Stimulated activated CD8-positive, alpha-beta memory T cell treated with anti-CD3 and anti-CD28 coated beads, Interleukin-7, amount 100 ng/mL, for 1 hour (primary cell): ENCODE measurements around the gene LPP.

Experiments
- DNase-seq, 2 donors: peaks; one replicate each; pipeline ENCODE4 v3.0.0-alpha.2; 2020; ENCODE audit warnings: low read depth in 2 of 2

Gene LPP

DNA sequence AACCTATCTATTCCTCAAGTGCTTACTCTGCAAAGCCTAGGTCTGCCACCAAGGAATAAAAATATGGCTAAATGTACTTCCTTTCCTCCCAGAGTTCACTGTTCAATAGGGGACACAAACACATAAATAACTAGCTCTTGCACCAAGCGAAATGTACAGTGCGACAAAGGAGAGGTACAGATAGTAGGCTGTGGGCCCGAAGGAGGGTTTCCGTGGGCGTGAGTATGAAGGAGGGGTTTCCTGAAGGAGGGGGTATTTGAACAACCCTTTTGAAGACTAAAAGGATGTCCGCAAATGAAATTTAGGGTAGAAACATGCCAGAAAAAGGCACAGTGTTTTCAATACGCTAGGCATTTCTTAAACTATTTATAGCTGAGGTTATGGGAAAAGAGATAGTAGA lies 207.9 kb downstream of the LPP start:
- DNase-seq, result no peak

DNA sequence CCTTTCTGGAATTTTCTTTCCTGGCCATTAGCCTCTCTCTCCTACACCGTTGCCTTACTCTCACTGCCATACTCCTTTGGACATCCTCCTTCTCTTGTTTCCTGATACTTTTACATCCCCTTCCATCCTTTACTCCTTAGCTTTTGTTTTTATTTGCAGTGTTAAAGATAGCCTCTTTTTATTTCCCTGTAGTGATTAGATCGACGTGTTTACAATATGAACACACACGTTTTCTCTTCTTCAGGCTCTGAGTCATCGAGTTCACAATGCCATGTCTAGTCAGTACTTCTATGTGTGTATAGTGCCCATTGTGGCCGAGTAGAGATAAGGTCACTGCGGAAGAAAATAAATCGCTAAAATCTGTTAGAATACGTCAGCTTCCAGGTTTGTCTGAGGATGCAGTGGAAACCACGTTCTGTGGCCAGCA lies 208.5 kb downstream of the LPP start:
- no peak for DNase-seq

DNA sequence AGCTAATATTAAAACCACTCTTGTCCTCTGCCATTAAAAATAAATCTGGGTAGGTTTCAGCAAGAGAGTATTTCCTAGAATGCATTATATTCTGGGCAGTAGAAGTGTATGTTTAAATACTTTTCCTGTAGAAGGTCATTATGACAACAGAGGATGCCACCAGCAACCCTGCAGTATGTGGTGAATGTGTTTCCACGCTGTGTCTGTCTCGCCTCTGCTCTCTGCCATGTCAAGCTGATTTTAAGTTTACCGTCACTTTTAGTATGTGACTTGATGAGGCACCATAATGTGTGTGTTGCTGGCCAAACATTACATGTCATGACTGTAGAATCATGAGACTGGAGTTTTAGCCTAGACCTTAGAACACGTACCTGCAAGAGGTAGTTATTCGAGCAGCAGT lies 211.2 kb downstream of the LPP start:
- DNase-seq, result no peak

DNA sequence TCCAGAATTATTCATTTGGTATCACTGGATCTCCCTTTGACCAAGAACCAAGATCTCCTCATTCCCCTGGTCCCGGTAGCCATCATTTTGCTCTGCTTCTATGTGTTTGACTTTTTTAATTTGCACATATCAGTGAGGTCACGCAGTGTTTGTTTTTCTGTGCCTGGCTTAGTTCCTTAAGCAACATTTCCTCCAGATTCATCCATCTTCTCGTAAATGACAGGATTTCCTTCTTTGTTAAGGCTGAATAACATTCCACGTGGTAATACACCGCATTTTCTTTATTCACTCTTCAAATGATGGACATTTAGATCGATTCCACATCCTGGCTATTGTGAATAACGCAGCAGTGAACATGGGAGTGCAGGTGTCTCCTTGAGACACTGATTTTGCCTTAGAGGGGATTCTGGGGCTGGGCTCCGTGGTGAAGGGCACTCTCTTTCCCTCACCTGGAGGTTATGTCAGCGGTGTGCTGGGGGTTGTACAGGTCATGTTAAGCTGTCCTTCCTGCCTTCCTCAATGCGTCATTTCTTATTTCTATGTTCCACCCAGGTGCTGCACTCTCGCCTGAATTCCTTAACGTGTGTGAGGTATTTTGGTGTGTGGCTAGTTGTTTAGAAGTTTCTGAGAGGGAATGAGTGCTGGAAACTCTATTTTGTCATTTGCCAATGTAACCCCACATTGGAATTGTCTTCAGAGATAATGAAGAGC lies 212.2 kb downstream of the LPP start:
- no peak for DNase-seq

DNA sequence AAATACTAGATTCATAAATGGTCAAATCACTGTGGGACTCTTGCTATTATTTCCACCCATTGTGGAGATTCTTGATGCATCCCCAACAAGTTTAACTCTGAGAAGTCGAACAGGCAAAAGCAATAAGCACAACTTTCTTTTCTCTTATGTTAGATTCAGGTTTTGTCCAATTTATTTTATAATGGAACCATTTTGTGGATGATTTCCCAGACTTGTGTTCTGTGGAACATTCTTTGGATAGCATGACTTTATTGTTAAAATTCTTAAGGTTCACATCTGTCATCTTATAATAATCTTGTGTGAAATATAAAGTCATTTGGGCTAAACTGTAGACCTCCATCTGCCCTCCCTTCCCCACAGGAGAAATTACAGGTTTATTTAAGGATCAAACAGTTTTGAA lies 213.7 kb downstream of the LPP start:
- DNase-seq, result no peak

DNA sequence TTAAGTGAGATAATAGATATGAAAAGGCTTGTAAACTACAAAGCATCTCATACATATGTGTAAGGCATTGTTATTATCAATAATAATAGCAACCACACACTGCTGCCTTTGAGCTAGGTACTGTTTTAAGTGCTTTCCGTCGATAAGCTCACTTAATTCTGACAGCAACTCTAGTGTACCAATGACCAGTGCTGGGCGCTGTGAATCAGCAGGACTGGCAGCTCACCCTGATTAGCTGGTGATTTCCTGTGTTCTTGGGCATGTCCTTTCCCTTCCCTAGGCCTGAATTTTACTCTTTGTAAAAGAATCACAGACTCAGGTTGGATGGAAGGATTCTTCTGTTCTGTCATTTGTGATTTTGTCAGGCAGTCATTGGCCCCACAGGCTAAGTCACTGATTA lies 215.6 kb downstream of the LPP start:
- no peak for DNase-seq

DNA sequence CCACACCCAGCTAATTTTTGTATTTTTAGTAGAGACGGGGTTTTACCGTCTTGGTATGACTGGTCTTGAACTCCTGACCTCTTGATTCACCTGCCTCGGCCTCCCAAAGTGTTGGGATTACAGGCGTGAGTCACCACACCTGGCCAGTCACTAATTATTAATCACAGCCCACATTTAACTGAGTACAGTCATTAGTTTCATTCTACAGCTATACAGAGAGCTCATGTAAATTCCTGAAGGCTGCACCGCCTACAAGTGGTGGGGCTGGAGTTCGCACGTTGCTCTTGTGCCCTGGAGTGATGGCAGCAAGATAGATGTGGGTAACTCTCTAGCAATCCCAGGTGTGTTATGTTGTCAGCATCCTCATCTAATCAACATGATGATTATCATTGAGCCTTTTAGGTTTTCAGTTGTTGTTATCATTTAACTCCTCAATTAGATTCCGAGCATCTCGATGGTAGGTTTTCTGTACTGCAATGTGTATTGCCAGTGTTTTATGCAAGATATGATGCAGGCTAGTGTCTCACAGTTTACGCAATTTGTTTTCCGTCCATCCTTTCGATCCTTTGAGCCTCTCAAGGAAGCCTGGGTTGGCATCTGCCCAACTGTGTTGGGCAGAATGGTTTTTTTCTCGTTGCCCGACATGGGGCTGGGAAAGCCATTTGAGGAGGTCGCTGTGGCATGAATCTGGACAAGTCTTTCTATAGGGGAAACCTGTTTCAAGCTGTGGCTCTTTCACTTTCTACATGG lies 216.3 kb downstream of the LPP start:
- no peak for DNase-seq

DNA sequence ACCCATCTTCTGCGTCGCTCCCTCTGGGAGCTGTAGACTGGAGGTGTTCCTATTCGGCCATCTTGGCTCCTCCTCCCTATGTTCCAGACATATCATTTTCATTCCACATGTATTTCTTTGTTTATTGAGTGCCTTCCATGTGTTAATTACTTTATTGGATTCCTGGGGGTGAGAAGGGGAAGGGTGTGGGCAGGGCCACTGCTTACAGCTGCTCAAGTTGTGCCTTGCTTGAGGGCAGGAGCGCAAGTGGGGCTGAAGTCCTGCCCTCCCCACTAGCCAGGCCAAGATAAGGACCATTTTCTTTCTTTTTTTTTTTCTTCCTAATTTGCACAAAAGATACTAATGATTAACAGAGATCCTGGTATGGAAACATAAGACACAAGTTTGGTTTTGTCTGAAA lies 224.8 kb downstream of the LPP start:
- DNase-seq, result no peak

DNA sequence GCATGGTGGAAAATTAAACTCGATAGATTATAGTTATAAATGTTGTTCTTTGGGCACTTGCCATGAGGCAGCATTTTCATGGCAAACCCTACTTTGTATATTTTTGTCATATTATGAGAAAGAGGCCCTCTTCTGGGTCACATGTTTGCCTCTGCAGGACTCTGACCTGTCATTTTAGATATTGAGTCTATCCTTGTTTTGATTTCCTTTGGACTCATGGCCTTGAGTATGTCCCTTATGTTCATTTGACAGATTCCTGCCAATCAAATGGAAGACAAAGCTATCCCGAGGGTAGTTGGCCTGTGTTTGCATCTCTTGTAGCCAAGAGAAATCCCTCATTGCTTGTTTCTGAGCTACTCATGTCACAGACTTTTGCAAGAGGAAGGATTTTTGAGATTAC lies 226.3 kb downstream of the LPP start:
- DNase-seq, result no peak

DNA sequence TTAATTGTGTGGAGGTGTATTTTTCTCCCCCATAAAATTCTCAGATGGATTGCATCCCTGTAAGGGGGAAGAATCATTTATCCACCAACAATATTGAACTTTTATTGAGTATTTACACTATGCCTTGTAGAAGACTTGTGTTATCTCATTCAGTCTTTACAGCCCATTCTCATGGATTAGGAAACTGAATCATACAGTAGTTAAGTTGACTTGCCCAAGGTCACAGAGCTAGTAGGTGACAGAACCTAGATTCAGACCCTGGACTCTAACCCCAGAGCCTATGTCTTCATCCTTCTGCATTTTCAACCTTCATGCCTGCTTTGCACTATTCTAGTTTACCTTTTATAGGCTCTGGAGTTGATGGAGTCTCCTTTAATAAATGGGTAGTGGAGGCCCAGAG lies 226.8 kb downstream of the LPP start:
- no peak for DNase-seq

DNA sequence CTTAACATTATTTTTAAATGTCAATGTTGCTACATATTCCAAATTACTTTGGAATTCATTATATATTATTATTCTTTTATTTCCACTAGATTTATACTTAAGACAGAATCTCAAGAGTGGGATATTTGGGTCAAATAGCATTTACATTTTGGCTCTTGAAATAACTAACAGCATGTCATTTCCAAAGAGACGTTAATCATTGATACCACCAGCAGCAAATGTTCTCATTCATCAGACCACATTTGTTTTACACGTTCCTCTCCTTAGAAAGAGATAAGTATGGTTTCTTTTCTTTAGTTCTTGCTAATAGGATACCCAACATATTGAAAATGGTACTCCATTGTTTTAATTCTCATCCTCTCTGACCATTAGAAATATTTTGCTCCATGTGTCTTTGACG lies 229.8 kb downstream of the LPP start:
- no peak for DNase-seq

DNA sequence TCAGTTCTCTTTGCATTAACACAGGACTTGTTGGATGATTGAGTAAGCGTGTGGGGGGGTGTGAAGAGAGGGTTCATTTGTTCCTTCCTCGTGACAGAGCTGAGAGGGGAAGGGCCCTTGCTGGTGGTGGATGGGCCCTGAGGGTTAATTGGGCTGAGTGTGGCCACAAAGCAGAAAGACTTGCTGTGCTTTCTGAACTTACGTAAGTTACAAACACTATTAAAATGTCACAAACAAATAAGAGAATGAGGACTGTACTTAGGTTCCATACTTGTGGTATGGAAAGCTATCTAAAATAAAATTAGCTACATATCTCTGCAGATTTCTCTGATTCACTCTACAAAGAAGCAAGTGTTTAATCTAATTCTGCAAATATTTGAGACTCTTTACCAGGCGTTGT lies 231.3 kb downstream of the LPP start:
- DNase-seq, result no peak

DNA sequence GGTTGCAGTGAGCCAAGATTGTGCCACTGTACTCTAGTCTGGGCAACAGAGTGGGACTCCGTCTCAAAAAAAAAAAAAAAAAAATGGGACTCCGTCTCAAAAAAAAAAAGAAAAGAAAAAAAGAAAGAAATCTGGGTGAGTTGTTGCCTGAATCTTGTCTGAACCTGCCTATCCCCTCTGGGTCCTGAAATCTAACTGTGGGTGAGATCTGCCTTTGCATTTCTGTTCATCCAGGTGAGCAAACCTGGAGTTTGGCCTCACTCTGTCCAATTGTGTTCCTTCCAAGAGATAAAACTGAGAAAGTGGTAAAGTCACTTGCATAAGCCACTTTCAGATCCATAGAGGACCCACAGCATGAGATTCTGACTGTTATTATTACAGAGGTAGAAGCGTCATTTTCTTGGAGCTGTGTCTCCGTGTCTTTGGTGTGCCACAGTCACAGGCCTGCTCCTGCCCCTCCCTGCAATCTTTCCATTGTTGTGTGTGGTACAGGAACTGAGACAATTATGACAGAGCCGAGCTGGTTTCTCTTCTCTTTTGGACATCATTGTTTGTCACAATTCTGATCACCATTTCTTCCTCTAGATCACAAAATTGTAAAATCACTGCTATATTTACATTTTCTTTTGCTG lies 235.9 kb downstream of the LPP start:
- DNase-seq, result no peak

DNA sequence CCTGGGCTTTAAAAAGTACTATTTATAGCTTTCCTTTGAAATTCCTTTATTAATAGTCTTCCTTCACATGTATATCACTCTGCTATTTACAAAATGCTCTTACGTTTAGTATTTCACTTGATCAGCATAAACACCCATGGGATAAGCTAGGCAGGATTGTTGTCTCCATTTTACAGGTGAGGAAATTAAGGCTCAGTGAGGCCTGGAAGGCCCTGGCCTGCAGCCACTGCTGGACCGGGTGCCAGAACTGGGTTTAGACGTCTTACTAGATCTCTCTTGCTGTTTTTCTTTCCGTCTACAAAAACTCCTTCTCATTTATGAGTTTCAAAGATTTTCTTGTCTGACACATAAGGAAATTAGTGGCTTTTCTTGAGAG lies 236.4 kb downstream of the LPP start:
- DNase-seq, result no peak

DNA sequence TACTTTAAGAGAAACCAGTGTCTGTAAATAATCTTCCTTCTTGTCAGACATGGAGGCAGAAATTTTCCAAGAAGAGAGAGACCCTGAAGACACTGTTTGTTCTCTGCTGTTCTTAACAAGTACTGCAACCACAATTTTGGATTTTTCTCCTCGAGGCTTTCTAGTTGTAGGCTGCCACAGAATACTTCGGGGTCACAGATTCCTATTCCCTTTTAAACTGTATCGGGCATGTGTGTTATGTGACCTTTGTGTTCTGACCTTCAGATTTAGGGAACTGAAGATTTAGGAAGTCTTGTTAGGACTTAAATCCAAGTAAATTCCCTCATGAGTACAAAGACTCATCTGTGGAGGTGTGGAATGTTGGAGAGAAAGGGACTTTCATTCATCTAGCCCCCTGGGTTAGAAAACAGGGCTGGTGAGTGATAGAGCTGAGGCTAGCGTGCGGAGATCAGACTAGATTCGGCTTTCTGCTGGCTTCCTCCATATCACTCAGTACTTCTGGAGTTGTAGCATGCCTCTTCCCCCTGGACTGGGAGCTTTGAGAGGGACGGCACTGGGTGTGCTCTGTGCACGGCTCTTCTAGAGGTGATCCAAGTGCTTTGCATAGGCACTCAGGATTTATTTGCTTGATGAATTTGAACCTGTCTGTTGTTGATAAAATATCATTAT lies 237.0 kb downstream of the LPP start:
- DNase-seq, result no peak

DNA sequence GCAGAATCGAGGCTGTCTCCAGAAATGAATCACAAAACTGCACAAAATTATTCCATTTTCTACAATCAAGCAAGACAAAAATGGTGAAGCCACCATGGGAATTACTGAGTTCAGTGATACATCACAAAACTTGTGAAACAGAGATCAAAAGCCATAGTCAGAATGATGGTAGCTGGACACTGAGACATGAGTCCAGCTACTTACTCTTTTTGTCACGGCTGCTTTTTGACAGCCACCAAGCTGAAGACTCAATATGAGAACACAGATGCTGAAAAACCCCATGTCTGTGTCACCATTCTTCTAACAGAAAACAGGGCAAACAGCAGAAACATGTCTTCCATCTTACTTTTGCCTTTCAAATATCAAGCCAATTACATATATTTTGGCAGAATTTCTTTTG lies 237.6 kb downstream of the LPP start:
- no peak for DNase-seq

DNA sequence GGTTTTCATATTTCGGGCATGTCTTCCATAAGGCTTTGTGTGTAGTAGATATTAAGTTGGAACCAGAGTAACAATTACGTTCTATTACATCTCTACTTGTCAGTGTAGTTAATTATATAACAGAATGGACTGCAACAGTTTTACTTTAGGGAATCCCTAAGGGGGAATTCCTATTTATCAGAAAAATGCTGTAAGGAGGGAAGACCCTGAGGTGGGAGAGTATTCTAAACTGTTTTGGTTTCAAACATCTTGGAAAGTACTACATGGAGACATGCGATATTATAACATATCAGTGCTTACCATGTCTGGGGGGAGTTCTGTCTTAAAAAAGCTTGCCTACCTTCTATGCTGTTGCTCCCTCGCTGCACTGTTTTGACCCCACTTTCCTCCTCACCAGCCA lies 238.1 kb downstream of the LPP start:
- no peak for DNase-seq

DNA sequence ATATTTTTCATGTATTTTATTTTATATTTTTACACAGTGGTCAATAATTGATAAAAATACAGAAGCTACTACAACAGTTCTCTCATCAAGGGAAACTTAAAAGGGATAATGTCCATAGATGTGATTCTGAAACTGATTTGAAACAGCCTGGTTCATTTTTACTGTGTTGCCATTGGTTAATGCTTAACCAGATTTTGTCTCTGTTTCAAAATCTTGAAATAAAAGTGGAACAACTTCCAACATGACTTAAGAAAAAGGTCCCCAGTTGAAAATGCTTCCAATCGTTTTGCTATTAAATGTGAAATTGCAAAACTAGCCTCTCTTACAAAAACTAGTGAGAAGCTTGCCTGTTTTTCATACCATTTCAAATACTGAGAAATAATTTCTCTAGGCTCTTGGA lies 240.7 kb downstream of the LPP start:
- no peak for DNase-seq

DNA sequence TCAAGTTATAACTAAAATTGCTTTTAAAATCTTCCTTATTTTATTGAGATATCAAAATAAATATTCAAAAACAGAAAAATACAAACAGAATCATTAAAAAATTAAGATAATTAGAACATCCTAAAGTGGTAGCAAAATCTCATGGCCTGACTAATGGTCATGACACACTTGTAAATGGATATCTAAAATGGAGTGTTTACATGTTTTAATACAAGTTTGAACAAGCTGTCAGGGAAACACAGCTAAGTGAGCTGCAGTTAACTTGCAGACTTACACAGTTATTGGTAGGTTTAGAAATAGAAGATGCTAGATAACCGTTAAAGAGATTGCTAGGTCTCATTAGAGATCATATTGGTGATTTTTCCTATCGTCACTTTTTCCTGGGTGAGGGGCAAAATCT lies 242.3 kb downstream of the LPP start:
- no peak for DNase-seq

DNA sequence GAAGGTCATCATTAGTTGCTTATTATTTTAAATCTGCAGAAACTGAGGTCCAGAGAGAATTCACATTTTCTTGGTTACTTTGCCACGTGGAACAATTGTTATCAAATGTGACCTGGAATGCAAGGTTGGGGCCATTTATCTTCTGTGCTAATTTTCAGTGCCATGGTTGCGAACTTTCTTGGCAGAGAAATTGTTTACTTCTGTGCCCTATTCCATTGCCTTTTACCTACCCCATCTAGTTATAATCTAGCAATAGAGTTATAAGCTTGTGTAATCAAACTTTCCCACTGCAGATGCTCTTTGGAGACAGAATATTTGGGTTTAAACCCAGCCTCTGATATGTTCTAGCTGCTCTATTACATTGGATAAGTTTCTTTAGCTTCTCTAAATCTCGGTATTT lies 242.9 kb downstream of the LPP start:
- no peak for DNase-seq

DNA sequence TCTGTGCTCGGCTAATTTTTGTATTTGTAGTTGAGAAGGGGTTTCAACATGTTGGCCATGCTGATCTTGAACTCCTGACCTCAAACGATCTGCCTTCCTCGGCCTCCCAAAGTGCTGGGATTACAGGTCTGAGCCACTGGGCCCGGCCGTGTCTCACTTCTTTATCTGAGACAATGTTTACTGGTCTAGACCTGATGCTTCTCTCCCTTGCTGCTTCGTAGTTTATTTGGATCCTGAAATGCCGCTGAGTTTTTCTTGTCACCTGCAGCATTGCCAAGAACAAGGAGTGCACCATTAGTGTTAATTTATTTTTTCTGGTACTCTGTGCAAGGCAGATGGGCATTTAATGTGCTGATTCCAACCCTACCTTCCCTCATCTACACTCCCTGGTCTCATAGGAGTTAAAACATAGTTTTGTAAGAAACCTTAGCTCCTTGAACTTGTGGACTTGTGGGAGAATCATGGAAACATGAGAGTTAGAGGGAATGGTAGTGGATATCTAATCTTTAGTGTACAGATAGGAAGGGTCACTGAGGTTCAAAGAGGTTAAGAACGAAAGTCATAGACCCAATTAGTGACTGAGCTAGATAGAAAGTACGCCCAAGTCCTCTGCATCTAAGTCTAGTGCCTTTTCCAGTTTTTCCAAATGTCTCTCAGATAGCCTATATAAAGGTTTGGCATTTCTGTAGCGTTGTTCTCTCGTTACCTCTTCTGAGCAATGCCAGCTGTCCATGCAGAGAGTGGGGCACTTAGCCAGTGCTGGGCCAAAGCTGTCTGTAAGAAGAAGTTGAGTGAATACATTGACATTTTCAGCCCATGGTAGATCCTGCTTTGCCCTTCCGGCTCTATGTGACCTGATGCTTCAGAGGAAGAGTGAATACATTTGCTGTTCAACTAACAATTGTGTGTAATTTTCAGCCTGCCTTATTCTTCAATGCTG lies 244.1 kb downstream of the LPP start:
- DNase-seq, result no peak
